NCI-H2029 (cell line): Measurements from ENCODE around the gene LPP.

Source experiments
- DNase-seq: peaks from one replicate; lab custom pipeline; 2025; lab: John Stamatoyannopoulos, UW

LPP gene

GRCh38 chr3:188220097-188220788 is 66.3 kb downstream of the LPP start:
- no peak for DNase-seq

- no peak for DNase-seq
Measured at GRCh38 chr3:188220988-188221818, 67.2 kb downstream of the LPP start.

DNA sequence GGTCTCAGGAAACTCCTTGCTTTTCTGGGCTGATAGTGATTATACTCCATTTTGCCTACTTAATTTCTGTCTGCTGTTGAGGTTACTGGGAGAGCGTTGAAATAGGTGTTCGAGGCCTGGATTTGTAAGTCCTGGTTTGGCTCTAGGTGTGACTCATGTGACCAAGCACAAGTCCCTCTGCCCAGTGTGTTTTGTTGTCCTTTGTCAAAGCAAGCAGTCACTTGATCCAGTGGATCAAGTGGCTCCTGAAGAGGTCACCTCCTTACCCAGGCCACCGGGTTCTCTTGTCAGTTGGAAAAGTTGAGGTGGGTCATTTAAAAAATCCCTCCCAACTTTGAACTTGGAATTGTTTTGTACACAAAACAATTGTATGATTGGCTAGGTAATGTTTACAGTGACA is 70.0 kb downstream of the LPP start:
- DNase-seq: no peak

- DNase-seq: no peak
Measured at GRCh38 chr3:188227442-188227841, 73.5 kb downstream of the LPP start.

DNA sequence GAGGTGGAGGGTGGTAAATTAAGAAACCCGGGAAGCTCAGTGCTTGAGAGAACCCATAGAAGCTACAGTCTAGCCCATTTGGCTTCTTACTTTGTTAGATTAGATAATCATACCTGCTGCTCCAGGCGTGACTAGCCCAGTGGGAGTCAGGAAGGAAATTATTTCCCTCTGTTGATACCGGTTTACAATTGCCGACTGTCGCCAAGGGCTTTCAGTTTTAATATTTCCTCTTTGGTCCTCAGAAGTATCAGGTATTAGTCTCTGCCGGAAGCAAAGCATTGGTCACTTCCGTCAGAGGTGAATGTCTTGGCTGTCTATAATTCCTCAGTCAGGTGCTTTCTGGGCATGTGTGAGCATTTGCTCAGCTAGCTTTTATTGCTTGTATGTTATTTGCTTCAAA is 75.2 kb downstream of the LPP start:
- no peak for DNase-seq

DNA sequence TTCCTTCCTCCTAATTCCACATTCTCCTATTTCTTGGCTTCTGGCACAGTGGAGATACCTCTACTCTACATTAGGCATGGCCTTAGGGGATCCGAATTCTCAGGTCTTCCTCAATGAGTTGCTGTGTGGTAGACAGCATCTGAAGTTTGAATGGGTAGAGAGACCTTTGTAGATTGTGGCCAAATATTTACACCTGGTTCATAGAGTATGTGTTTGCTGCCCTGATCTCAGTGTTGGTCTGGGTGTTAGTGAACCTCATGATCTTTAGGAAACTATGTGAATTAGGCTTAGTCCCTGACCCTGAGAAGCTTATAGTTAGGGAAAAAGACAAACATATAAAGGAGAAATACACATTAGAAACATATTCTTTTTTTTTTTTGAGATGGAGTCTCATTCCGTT is 75.8 kb downstream of the LPP start:
- no peak for DNase-seq

DNA sequence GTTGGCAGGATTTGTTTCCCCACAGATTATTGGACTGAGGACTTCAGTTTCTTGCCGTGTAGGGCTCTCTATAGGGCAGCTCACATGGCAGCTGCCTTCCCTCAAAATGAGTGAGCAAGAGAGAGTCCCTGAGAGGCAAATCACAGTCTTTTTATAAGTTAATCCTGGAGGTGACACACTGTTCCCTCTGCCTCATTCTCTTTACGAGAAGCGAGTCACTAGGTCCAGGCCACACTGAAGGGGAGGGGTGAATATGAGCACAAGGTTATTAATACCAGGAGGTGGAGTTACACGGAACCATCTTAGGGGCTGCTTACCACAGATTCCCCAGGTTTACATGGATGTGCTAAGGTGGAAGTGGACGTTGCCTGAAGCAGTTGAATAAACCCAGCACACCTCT is 77.0 kb downstream of the LPP start:
- no peak for DNase-seq

- no peak for DNase-seq
Measured at GRCh38 chr3:188231456-188231855, 77.5 kb downstream of the LPP start.

GRCh38 chr3:188232656-188233055 is 78.7 kb downstream of the LPP start:
- no peak for DNase-seq

DNA sequence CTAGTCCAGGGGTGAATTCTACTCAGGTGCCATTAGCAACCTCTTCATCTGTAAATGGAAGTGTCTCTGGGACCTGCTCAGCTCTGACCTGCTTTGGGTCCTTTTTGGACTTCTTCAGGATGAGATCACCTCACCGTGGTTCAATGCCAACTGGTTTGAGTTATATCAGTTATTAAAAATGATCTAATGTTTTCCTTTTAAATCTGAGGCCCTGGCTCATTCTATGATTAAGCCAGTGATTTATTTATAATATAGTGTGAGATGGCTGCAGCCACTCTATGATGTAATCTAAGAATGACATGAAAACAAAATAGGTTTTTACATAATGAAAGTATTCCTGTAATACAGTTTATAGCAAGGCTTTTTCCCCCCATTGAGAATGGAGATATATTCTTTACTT is 79.4 kb downstream of the LPP start:
- no peak for DNase-seq

GRCh38 chr3:188234132-188234531 is 80.2 kb downstream of the LPP start:
- DNase-seq: no peak

GRCh38 chr3:188236271-188236670 is 82.3 kb downstream of the LPP start:
- DNase-seq: no peak

GRCh38 chr3:188239035-188239434 is 85.1 kb downstream of the LPP start:
- DNase-seq: no peak

GRCh38 chr3:188239577-188239976 is 85.6 kb downstream of the LPP start:
- DNase-seq: no peak

DNA sequence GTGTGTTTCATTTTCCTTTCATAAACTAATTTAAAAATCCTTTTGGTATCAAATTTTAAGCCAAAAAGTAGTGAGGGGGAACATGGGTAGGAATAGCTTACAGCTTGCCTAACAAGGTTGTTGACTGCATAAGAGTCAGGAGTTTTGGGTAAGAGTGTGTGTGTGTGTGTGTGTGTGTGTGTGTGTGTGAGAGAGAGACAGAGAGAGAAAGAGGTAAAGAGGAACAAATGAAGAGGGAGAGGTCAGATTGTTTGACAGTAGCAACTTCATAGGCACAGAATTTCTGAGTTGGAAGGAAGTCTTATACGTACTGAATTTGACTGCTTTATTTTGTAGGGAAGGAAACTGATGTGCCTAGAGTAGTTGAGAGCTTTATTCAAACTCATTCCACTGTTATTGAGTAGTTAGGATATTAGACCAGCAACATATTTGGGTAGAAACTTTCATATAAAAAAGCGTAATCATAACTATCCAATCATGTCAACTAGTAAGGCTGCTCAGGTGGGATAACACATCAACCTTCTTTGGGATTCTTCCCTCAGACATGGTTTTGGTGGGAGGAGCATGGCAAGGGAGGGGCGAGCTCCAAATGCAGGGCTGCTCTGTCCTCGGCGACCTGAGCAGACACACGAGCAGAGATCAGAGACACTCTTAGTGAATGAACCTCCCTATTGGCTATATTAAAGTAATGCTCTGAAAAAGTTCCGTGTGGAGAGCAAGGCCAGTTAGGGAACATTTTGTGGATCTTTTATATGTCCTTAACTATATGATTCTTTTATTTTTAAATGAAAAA is 86.4 kb downstream of the LPP start:
- no peak for DNase-seq

- no peak for DNase-seq
Measured at GRCh38 chr3:188241072-188241471, 87.1 kb downstream of the LPP start.

DNA sequence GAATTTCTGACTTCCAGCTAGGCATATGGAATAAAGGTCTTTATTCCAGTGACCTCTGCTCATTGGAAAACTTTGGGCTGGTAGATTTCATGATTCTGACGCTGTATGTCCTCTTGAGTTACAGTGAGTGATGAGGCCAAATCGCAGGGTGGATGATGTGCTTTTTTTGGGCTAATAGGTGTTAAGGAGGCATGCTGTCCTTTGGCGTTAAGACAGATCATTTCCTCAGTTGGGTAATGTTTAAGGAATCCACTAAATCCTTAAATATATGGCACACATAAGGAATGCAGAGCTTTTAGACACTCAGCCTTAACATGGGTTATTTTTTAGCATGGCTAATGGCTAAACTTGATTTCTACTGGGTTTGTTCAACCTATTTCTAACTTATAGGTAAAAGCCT is 87.9 kb downstream of the LPP start:
- no peak for DNase-seq

GRCh38 chr3:188242436-188243123 is 88.6 kb downstream of the LPP start:
- no peak for DNase-seq

DNA sequence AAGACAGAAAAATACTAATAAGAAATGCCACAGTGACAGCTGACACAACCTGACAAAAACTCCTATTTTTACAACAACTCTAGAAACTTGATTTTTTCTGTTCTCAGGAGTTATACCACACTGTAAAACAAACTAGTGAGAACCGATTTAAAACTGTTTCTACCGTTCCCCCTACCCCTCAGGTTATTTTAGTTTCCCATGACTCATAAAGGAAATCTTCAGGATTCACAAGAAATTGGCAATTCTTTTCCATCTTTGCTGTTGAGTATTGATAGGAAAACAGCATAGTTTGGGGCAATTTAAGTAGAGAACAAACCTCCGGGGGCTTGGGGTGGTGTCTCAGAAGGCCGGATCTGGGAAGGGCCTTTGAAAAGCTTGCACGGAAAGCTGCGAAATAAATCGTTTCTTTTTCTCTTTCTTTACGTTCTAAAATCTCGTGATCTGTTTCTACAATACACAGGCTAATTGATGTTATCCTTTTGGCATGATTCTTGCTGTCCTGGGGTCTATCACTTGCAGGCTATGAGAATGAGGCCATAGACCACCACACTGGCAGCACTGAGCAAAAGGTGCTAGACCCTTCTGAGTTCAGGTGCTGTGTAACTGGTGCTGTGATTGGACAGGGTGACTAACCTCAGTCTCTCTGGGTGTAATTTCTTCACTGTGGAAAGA is 89.3 kb downstream of the LPP start:
- DNase-seq: no peak

DNA sequence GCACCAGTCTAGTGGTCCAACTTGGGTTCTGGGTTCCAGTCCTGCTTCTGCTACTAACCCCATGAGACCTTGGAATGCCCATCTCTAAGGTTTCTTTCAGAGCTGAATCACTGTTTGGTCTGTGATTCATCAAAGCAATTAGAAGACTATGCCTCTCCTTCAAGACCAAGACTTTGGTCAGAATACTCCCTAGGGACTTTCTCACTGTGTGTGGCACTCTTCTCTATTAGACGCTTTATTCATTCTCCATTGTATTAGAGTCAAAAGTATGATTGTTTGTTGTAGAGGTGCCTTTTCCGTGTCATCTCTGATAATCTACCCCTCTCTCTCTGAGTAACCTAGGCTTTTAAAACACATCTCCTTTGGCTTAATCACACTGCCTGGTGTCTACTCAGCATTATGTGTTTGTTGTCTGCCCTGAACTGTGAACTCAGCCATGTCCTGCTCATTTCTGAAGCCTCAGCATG is 90.5 kb downstream of the LPP start:
- DNase-seq: no peak

DNA sequence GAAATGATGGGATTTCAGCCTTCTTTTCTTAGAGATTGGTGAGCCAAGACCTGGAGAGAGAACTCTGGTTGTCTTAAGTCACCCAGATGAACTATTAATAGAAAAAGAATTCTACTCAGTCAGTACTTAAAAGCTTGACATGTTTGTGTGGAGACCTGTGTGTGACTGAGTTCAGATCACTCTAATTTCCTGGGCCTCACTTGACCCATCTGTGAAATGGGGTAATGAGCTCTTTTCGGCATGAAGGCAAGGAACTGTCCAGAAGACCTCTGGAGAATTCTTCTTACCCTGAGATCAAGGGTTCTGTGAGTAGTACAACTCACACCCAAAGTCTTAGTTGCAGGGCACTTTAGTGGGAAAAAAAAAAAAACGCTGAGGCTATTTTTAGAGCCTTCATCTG is 92.9 kb downstream of the LPP start:
- DNase-seq: no peak
